Body of pancreas (tissue), 4 donors: ENCODE results near the gene EXOC3L2. TPM values are rescaled to one million over a fixed set of nuclear protein-coding genes. Genes with fewer than 3 reads are reported as not detected.

Source experiments
- ATAC-seq: fragments of 150-250 bp; one replicate; pipeline ENCODE4 v1.9.1; 2016
- DNase-seq, 4 donors: peaks; one replicate each; pipeline ENCODE4 v3.0.0-alpha.2; 2019
- H3K27ac ChIP-seq, 4 donors: fragments of 200-600 bp; sonication (generic); 1 replicate in 3 of 4; 2 replicates in 1 of 4; pipeline versions ENCODE4 v1.5.1 to v1.6.1; 2016 to 2019; ENCODE audit warnings: mild to moderate bottlenecking in 1 of 4, mixed read lengths in 1 of 4, moderate library complexity in 1 of 4
- H3K27me3 ChIP-seq, 2 donors: fragments of 200-600 bp; sonication (generic); one replicate each; pipeline ENCODE4 v1.6.0; 2016; ENCODE audit warnings: mild to moderate bottlenecking in 1 of 2
- H3K36me3 ChIP-seq, 2 donors: fragments of 200-600 bp; sonication (generic); replicated peaks in 1 of 2; 2 replicates each; pipeline ENCODE4 v1.5.1; 2016; ENCODE audit warnings: low read depth in 2 of 2; ENCODE audit not compliant: insufficient read depth in 1 of 2
- H3K4me1 ChIP-seq: fragments of 200-600 bp; sonication (generic); one replicate; pipeline ENCODE4 v1.6.0; 2016
- H3K4me3 ChIP-seq, 2 donors: fragments of 200-600 bp; sonication (generic); 1 replicate in 1 of 2; 2 replicates in 1 of 2; pipeline ENCODE4 v1.5.1; 2016 to 2019
- H3K9me3 ChIP-seq, 3 donors: fragments of 200-600 bp; sonication (generic); 1 replicate in 2 of 3; 2 replicates in 1 of 3; pipeline ENCODE4 v1.5.1; 2016
- POLR2A ChIP-seq, 3 donors: fragments of 450-650 bp; IDR thresholded peaks; one replicate each; pipeline ENCODE4 v1.6.1; 2016; ENCODE audit warnings: antibody characterized with exemption in 3 of 3, mild to moderate bottlenecking in 2 of 3
- WGBS, 2 donors: methylation state at CpG; one replicate each; pipeline ENCODE4 v1.1.5; 2017; 5-methylcytosine and 5-hydroxymethylcytosine counted together
- intact Hi-C: fragments of 100-400 bp; cut with DNase I; formaldehyde crosslinking; loops from one replicate; pipeline ENCODE4 v1.15.1; 2023
- total RNA-seq, 2 donors: library from RNA; depleted of rRNA; stranded (reverse); fragments of >200 nt; gene quantifications; one replicate each; pipeline ENCODE4 v1.1.0, GENCODE V29; 2016
- TF ChIP-seq, protein P1 (sequence below), 7 experiments: fragments of 450-650 bp in 4 of 7; fragments of 200-600 bp in 3 of 7; sonication (generic) in 3 of 7; IDR thresholded peaks; one replicate each; pipeline ENCODE4 v1.5.1; 2016 to 2019; ENCODE audit warnings: antibody characterized with exemption in 7 of 7

EXOC3L2 gene
- 1 to 10 TPM; 4.2 to 6.9 TPM for total RNA-seq

DNA sequence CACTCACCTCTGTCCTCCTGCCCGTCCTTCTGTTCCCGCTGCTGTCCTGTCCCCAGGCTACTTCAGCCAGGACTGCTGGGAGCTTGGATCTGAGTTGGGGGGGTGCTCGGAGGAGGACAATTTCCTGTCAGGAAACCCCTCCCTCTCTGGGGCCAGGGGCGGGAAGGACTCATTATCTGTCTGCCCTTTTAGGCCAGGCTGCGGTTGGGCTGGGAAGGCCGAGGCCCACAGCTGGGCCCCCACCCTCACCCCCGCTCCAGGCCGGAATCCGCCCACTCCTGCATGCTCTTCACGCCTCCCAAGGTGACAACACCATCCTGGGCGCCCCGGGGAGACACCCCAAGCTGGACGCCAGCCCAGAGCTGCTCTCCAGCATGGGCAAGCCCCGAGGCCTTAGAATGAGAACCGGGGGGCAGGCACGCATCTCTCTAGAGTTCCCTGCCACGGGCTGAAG, at the start of gene EXOC3L2:
Gene EXOC3L2, minus strand, starts transcription at position 74 of the 454 bp plus-strand sequence. CDS start 6,362 bp downstream, outside the sequence.
- Histone ChIP-seq H3K36me3 (no peaks in the 10 kb centered on the region), H3K27me3 (no peaks in the 10 kb centered on the region), H3K4me1 (peaks cover 12% of the 10 kb centered on the region), H3K4me3 (no peak within 1 kb of the TSS), H3K27ac (peak within 1 kb of the TSS in 1 of 4 donors; percentile 40), H3K9me3 (no peaks in the 10 kb centered on the region)
- TF ChIP-seq POLR2A (IDR thresholded peaks at IDR 0.05) = peak in 1 of 3 donors; percentile 18
- TF ChIP-seq, protein P1, sequence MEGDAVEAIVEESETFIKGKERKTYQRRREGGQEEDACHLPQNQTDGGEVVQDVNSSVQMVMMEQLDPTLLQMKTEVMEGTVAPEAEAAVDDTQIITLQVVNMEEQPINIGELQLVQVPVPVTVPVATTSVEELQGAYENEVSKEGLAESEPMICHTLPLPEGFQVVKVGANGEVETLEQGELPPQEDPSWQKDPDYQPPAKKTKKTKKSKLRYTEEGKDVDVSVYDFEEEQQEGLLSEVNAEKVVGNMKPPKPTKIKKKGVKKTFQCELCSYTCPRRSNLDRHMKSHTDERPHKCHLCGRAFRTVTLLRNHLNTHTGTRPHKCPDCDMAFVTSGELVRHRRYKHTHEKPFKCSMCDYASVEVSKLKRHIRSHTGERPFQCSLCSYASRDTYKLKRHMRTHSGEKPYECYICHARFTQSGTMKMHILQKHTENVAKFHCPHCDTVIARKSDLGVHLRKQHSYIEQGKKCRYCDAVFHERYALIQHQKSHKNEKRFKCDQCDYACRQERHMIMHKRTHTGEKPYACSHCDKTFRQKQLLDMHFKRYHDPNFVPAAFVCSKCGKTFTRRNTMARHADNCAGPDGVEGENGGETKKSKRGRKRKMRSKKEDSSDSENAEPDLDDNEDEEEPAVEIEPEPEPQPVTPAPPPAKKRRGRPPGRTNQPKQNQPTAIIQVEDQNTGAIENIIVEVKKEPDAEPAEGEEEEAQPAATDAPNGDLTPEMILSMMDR (IDR thresholded peaks at IDR 0.05) = no peak
- DNase-seq (no peak), ATAC-seq (peak; percentile 30)
- intact Hi-C loops = no loop called here
- 65 to 100% methylated on average over 2 to 16 of the region's 17 CpGs for whole genome bisulfite sequencing, 2 donors

DNA sequence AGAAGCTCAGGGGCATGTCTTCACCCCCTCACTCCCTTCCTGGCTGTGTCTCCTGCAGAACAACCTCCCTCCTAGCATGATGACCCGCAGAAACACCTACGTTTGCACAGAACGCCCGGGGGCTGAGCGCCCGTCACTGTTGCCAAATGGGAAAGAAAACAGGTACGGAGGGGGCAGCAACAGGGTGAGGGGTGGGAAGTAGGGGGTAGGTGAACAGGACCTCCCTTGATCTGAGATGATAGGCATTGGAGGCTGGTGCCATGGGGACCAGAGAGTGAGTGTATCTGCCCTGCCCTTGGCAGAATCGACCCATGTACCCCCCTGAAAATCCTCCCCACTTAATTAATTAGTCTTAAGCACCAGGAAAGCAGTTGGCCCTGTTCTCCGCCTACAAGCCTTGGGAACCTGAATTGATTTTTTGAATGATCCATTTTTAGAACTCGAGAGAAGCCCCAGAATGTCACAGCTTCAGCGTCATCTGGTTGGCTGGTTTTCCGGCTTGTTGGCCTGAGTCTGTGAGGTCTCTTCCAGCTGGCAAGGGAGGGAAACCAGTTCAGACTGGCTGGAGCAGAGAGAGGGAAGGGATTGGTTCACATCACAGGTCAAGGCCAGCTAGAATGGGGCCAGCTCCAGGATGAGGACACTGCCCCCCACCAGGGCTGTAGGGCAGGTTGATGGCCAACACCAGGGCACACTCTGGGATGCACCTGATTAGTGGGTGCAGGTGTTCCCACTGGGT, 49.3 kb upstream of the EXOC3L2 start:
- WGBS, 2 donors = 46 to 49% methylated on average over 8 to 12 of the region's 12 CpGs
- DNase-seq = peak; percentile 46 to 72 (median 64)
- ATAC-seq = peak; percentile 88
- Histone ChIP-seq H3K27ac (peak overlapping the region in 3 of 4 donors; percentile 13 to 75 (median 54)), H3K27me3 (no peaks in the 10 kb centered on the region), H3K36me3 (no peaks in the 10 kb centered on the region), H3K9me3 (no peaks in the 10 kb centered on the region), H3K4me1 (peaks cover 17% of the 10 kb centered on the region), H3K4me3 (no peak overlapping the region)
- intact Hi-C loops = no loop called here
- TF ChIP-seq POLR2A (IDR thresholded peaks at IDR 0.05) = no peak
- TF ChIP-seq, protein P1 (IDR thresholded peaks at IDR 0.05) = no peak

DNA sequence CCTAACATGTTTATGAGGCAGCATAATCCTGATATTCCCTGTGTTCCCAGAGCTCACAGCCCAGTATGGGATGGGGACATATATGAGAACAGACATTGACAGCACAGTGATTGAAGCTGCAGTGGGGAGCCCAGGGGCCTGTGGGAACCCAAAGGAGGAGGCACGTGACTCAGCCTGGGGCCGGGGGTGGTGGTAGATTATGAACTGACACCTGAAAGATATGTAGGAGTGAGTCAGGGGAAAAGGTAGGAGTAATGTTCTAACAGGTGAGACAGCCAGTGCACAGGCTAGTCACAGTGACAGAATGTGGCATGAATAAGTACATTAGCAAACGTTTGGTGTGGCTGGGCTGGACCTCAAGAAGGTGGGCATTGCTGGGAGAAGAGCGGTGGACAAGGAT, 48.5 kb upstream of the EXOC3L2 start:
- ATAC-seq = no peak
- Histone ChIP-seq H3K27ac (peak overlapping the region in 3 of 4 donors; percentile 13 to 75 (median 54)), H3K36me3 (no peaks in the 10 kb centered on the region), H3K4me3 (no peak overlapping the region), H3K4me1 (peaks cover 17% of the 10 kb centered on the region), H3K27me3 (no peaks in the 10 kb centered on the region), H3K9me3 (no peaks in the 10 kb centered on the region)
- TF ChIP-seq POLR2A (IDR thresholded peaks at IDR 0.05) = no peak
- TF ChIP-seq, protein P1 (IDR thresholded peaks at IDR 0.05) = no peak
- intact Hi-C loops = no loop called here
- no peak for DNase-seq
- 52 to 73% methylated on average over 4 of the region's 4 CpGs for WGBS, 2 donors

DNA sequence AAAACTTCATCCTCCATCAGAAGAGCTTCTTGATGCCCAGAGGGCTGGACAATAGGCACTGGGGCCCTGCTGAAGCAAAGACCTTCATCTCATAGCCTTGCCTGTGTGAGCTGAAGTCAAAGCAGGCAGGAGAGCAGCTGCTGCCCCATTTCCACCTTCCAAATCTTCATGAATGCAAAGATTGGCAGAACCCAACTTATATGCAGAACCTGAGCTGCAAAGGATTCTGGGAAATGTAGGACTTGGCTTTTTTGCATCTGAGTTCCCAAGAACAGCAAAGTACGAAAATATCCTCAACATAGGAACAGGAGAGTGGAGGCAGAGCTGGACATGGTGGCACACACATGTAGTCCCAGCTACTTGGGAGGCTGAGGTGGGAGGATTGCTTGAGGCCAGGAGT, 46.6 kb upstream of the EXOC3L2 start:
- TF ChIP-seq POLR2A (IDR thresholded peaks at IDR 0.05) = no peak
- TF ChIP-seq, protein P1 (IDR thresholded peaks at IDR 0.05) = no peak
- 100% methylated on average over 1 of the region's 1 CpG for WGBS, 2 donors
- Histone ChIP-seq H3K9me3 (no peaks in the 10 kb centered on the region), H3K4me3 (no peak overlapping the region), H3K27me3 (no peaks in the 10 kb centered on the region), H3K27ac (no peak overlapping the region), H3K4me1 (peaks cover 17% of the 10 kb centered on the region), H3K36me3 (no peaks in the 10 kb centered on the region)
- DNase-seq (no peak), ATAC-seq (no peak)
- intact Hi-C loops = no loop called here
